HK-2 (cell line): ENCODE results near the gene SGO1.
"Not testable (repeated sequence)": the region's sequence is repeated elsewhere in the genome, so short reads cannot be mapped to it uniquely, and the experiment has no call there.

Experiments
- DNase-seq: peaks from one replicate; pipeline ENCODE4 v3.0.0-alpha.2; 2018; ENCODE audit not compliant: unreplicated experiment

SGO1 gene

DNA sequence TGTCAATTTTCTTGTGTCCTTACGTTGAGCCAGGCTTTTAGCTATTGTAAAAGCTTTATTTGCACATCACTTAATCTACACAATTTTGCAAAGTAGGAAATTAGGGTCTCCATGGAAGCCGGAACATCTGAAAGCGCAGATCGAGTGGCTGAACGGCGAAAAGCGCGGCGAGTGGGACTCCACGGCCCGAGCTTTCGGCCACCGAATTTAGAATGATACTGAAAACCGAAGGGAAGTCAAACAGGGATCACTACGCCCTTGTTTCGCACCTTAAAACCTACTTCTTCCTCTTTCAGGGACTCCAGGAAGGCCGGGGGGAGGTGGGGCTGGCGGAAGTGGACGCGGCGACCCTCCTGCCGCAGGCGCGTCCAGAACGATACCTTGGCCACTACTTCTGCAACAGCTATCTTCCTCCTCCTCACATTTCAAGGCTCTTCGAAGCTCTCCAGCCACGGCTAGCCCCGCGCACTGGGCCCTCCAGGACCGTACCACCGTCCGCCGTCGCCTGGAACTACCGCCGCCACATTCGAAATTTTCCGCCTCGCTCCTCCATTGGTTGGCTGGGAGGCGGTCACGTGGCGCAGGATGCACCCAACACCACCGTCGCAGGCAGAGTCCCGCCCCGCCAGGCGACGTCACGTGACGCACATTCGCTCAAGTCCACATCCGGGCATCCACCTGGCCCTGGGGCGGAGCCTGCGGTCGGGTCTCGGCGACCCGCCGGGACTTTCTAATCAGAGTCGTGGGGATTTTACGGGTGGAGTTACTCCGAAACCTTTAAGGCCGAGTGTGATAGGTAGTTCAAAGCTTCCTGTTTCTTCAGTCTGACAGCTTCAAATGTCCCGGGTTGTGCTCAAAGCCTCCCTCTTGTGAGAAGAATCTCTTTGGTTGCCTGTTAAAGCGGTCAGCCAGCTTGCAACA is at the start of gene SGO1:
Gene SGO1 (minus strand): TSS at position 528 of the 921 bp plus-strand sequence. CDS start 2,179 bp downstream, outside the sequence.
- DNase-seq: peak; percentile 94

DNA sequence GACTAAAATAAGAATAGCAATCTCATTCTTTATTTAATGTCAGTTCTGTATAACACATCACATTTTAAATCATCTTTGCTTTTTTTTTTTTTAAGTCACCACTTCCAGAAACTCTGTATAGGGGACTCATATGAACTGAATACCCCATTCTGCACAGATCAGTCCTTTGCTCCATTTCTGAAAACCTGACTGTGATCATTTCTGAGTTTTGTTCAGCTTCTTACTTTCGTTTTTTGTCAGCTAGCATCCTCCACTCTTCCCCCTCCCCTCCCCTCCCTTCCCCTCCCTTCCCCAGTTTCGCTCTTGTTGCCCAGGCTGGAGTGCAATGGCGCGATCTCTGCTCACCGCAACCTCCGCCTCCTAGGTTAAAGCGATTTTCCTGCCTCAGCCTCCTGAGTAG is 49.8 kb upstream of the SGO1 start:
- DNase-seq: no peak

DNA sequence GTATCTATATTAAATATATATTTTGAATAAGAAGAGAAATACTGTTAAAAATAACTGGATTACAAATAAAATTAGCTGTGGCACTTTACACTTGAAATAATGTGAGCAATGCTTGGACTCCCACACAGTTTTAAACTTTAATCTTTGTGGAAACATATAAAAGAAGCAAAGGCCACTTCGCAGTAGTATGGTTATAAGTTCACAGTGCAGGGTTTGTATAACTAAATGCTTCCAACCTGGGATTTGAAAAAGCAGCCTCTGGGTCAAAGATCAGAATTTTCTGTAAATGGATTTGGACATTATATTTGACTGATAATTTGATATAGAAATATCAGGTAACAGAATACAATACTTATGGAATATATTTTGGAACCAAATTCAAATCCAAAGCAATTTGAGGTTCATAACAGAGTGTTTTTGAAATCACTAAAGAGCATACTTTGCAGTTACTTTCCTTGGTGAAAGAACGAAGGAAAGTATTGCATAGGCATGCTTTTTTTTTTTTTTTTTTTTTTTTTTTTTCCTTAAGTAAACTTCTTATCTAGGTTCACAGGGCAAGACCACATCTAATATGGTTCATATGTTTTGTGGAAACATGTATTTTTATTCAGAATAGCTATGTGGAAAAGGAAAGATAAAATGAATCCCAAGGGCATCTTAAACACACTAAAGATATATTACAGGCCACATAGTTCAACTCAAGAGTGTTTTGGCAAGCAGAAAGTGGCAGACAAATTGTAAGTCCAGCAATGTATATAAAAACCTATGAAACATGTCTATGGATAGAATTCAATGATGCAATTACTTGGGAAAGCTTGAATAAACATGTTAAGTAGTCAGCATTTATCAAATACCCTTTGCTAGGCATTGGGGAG is 47.1 kb upstream of the SGO1 start:
- no peak for DNase-seq

DNA sequence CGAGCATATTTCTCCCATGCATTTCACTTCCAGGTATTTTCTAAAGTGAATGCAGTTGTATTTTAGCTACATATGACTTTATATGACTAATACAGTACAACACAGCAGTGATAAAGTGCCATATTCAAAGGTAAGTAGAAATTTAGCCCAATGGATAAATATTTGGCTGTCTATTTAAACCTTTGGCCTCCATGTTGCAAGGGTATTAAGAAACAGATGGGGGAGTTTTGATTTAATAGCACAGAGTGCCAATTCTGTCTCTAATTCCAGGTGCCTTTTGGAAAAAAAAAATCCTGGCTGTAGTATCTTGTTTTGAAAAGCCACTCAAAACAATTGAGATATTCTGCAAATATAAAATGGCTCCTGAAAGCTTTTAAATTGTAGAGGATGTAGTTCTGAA is 44.9 kb upstream of the SGO1 start:
- DNase-seq: no peak

DNA sequence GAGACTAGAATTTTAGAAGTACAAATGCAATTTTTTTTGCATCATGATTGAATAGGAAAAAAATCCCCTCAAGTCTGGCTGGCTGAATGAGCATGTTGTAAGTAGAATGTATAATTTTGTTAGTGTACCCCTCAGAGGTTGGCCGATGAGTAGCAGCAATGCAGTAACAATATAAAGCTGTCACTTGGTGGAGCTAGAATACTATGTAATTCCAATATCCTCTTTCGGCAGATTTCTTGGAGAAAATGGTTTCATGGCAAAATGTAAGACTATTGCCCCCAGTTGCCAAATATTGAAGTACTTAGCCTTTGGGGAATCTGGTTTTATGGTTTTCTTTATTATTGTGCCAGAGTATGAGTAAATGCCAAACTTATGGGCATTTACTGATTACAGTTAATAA is 39.8 kb upstream of the SGO1 start:
- no peak for DNase-seq

DNA sequence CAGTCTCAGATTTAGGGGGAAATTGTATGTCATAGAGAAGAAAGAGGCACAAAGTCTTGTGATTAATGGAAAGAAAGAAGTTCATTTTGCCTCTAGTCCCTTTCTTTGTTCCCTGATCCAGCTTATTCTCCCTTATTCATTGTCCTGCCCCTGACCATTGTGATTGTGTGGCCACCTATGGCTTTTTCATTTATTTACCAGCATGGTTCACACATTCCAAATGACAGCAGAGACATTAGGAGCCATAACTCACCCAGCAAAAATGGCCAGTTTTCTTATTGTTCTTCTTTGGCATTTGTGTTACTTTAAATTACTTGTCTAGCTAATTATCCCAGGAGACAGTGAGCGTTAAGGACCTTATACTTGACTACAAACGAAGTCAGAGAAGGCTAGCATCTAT is 36.3 kb upstream of the SGO1 start:
- no peak for DNase-seq

DNA sequence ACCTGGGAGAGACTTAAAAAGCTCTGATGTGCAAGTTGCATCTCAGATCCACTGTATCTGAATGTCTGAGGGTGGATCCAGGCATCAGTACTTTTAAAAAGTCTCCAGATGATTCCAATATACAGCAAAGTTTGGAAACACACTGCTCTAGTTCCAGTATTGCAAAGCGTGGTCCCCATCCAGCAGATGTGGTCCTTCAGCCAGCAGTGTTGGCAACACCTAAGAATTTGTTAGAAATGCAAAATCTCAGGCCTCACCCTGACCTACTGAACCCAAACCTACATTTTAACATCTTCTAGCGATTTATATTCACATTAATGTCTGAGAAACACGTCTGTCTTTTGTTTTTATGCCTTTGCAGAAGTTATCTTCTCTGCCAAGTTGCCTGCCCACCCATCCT is 32.2 kb upstream of the SGO1 start:
- DNase-seq: no peak

DNA sequence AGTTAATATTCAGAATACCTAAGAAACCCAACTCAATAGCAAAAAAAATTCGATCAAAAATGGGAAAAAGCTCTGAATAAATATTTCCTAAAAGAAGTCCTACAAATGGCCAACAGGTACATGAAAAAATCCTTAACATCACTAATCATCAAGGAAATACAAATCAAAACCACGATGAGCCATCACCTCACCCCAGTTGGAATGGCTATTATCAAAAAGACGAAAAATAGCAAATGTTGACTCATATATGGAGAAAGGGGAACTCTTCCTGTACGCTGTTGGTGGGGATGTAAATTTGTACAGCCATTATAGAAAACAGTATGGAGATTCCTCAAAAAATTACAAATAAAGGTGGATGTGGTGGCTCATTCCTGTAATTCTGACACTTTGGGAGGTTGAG is 29.6 kb upstream of the SGO1 start:
- no peak for DNase-seq

DNA sequence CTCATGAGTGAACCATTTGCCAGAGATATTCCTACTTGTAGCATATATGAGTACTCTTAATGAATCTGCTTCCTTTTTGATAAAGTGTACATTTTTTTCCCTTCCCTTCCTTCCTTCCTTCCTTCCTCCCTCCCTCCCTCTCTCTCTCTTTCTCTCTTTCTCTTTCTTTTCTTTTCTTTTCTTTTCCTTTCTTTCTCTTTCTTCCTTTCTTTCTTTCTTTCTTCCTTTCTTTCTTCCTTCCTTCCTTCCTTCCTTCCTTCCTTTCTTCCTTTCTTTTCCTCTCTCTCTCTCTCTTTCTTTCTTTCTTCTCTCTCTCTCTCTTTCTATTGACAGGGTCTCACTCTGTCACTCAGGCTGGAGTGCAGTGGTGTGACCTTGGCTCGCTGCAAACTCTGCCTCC is 27.5 kb upstream of the SGO1 start:
- DNase-seq: not testable (repeated sequence)

DNA sequence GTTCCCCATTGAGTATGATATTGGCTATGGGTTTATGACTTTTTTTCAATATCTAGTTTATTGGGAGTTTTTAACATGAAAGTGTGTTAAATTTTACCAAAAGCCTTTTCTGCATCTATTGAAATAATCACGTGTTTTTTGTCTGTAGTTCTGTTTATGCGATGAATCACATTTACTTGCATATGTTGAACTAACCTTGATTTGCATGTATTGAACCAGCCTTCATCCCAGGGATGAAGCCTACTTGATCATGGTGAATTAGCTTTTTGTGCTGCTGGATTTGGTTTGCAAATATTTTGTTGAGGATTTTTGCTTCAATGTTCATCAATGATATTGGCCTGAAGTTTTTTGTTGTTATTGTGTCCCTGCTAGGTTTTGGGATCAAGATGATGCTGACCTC is 21.9 kb upstream of the SGO1 start:
- DNase-seq: not testable (repeated sequence)

DNA sequence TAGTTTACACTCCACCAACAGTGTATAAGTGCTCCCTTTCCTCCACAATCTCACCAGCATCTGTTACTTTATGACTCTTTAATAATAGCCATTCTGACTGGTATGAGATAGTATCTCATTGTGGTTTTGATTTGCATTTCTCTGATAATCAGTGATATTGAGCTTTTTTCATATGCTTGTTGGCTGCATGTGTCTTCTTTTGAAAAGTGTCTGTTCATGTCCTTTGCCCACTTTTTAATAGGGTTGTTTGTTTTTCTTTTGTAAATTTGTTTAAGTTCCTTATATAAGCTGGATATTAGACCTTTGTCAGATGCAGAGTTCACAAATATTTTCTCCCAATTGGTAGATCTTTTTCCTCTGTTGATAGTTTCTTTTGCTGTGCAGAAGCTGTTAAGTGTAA is 19.9 kb upstream of the SGO1 start:
- DNase-seq: not testable (repeated sequence)

DNA sequence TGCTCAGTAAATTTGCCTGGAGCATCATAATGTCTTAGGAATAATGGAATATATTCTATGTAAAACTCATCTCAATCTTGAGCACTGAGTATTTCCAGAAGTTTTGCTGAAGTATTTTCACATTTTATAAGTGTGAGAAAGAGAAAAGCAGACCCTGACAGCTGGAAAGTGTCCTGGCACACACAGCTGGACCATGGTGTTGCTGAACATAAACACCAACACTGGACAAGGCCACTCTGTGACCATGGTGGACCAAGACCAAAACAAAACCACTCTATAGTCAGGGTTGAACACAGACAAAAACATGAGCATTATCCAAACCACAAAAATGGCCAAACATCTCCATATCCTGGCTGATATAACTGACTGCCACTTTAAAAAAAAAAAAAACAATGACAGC is 15.1 kb upstream of the SGO1 start:
- DNase-seq: no peak

DNA sequence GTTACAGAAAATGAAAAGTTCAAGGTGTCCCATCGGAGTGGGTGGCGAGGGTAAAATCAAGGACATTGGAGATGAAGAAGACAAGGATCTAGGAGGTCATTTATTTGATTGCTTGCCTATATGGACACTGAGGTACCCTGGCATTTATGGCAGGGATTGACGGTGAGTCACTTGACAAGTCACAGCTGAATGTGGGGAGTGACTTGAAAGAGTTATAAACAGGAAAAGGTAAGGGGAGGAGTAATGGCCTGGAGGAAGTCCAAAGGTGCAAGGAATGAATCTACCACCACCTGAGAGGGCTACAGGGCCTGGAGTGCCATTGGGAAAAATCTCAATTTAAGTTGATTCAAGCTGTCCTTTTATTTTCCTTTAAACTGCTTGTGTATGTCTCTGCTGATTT is 11.8 kb upstream of the SGO1 start:
- DNase-seq: no peak

DNA sequence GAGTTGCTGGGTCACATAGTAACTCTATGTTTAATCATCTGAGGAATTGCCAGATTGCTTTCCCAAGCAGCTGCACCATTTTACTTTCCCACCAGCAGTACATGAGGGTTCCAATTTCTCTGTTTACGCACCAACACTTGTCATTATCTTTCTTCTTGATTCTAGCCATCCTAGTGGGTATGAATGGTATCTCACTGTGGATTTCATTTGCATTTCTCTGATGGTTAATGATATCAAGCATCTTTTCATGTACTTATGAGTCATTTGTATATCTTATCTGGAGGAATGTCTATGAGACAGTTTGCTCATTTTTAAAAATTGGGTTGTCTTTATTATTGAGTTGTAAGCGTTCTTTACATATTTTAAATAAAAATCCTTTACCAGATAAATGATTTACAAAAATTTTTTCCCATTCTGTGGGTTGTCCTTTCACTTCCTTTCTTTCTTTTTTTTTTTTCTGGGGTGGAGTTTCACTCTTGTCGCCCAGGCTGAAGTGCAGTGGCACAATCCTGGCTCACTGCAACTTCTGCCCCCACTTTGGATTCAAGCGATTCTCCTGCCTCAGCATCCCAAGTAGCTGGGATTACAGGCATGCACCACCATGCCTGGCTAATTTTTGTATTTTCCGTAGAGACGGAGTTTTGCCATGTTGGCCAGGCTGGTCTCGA is 8.9 kb upstream of the SGO1 start:
- DNase-seq: no peak

DNA sequence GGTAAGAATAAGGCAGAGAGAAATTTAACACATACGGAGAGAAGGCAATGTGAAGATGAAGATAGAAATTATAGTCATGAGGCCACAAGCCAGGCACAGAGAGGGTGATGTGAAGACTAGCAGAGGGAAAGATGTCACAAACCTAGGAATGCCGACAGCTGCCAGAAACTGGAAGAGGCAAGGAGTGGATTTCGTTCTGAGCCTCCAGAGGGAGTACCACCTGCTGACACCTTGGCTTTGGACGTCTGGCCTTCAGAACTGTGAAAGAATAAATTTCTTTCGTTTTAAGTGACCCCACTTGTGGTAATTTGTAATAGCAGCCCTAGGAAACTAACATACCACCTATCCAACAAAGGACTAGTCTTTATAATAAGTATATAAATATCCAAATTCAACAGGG is 5.0 kb upstream of the SGO1 start:
- DNase-seq: no peak

DNA sequence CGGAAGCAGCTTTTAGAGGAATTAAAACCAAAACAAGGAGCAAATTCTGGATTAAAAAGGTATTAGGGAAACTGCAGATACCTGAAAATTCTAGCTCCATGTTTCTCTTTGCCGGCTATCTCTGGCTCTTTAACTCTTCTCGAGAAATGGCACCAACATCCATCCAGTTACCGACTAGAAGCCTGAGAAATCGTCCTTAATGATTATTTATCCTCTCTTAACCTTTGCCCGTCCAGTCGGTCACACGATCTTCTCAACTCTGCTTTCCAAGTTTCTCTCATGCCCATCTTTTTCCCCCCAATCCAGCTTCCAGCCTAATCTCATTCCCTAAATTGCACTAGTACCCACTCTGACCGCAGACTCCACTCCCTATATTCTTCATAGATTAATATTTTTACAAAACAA is 596 bp upstream of the SGO1 start:
- no peak for DNase-seq

DNA sequence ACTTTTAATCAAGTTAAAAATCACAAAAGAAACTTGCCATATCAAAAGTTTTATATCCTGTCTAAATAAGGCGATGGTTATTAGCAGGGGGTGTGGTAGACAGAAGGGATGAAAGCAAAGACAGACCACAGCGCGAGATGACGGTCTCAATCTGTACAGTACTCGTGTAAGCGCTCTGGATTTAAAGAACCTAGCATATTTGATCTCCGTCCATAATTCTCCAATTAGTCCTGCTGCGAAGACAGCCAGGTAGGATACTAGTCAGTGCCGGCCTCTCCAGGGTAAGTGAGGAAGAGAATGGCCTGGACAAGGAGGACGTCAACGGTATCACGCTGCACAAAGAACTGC is 701 bp downstream of the SGO1 start:
- peak; percentile 6 for DNase-seq

DNA sequence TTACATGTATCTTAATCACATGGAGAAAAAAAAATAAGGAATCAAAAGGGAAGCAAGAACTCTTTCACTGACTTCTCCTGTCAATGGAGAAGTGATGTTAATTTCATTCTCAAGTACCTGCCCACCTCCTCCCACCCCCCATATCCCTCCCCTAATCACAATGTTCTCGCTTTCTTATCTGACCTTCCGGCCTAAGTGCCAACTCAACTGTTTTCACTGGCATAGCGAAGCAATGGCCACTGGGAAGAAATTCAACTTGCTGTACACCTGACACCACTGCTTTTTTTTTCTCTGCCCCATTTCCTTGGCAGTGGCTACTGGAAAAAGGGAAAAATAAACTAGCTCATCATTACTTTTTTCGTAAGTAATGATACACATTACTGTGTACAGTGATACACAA is 3.8 kb downstream of the SGO1 start:
- DNase-seq: no peak

DNA sequence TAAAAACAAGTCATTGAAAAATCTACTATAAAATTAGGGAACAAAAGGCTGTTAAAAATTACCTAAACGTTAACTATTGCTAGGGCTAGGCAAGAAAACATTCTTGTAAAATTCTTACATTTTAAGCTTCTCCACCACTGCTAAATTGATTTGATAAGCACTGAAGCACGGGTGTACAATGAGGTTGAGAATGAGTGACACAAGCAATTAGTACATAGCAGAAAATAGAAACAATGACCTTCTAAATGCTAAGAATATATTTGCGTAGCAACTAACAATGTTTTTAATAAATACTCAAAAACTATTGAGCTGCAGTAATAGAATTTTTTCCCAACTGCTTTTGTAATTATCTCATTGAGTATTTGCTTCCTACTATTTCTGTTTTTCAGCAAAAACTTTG is 4.7 kb downstream of the SGO1 start:
- DNase-seq: no peak

DNA sequence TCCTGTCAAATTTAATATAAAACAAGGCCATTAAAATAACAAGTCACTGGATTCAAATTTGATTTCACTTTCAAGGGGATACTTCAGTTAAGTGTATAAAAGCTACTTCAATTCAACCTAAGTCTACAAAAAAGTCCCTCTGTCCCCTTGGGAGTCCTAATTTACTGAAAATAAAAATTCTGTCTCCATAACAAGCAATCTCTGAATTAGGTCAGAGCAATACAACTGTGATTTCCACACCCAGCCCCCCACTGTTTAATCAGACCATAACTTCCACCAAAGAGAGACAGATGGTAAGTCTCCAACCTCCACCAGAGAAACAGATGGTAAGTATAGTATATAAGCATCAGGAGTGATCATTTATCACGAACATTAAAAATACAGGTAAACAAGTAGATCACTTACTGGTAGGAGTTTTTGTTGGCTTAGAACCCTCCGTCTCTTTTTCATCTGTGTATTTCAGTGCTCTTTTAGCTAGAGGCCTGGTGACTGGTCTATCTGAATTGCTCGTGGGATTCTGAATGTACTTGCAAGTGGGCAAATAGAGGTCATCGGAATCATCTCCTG is 12.1 kb downstream of the SGO1 start:
- DNase-seq: no peak

DNA sequence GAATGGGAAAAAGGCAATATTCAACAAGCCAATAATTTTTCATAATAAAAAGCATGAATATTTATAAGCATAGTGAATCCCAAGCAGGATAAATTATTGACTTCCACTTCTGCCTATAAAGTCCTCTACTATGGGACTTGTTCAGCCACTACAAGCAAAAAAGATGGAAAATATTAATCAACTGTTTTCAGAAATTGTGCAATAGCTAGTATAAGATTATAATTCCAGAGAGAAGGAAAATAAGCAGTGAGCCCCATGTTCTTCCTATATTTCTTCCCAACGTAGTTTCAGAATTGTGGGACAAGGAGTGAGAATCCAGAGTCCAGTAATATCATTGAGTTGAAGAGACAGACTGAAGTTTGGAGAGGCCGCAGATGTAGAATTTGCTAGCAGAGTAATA is 24.3 kb downstream of the SGO1 start:
- no peak for DNase-seq

DNA sequence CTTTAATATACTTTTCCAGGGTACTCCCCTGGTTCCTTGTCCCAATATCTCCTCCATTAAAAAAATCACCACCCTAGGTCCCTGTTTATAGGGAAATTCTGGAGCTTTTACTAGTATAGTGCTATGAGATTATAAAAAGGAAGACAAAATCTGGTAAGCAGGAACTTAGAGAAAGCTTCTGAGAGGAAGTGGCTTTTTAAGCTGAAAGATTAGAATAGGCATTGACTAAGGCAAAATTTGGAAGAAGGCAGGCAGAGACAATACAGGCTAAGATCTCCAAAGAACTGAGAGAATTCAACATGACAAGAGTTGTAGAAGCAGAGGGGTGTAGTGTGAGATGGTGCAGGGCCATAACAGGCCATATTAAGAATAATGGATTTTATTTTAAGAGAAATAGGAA is 25.8 kb downstream of the SGO1 start:
- no peak for DNase-seq
